ENCODE measurements around the gene EHBP1L1. TPM values are rescaled to one million over a fixed set of nuclear protein-coding genes. Genes with fewer than 3 reads are reported as not detected.
A peak's percentile ranks its signal among the peaks of the same experiment; 100 is the strongest.

Gene EHBP1L1
- total and polyA plus RNA-seq, 9 donors: 176 to 388 (median 293) TPM

DNA sequence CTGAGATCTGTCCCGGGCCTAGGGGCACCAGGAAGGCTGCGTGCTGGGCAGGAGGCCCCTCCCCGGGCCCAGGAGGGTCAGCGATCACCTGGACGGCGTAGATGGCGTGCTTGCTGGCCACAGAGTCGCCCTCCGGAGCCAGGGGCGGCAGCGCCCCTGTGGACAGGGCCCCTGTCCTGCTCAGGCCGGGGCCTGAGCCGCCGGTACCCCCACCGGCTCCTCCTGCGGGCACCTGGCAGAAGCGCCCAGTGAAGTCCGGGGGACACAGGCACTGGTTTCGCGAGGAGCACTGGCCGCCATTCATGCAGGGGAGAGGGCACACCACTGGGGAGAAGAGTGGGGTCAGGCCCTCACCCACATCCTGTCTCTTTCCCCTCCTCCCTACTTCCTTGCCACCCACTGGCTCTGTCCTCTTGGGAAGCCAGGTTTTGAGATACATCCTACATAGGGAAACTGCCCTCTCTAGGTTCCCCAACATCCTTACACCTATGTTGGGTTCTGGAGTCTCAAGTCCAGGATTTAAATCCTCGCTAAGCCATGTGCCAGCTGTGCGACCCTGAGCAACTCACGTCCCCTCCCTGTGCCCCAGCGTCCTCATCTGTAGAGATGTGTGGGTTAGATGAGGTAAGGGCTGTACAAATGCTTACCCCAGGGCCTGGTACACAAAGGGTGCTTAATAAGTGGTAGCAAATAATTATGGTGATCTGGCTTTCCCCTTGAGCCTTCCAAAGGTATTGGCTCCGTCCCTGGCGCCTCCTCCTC lies 21.6 kb upstream of the EHBP1L1 start:
- Histone ChIP-seq H3K27me3 (ENCODE audit: control insufficient read depth, insufficient read depth, low read length) (no peaks in the 10 kb centered on the region), H3K4me3 (ENCODE audit: low read length) (no peak overlapping the region), H3K27ac (ENCODE audit: low read length) (no peak overlapping the region), H3K9me3 (replicated peaks; ENCODE audit: control insufficient read depth, low read depth, low read length) (no peaks in the 10 kb centered on the region), H3K36me3 (ENCODE audit: control insufficient read depth, insufficient read depth, low read length) (peaks cover 30% of the 10 kb centered on the region), H3K4me1 (ENCODE audit: control insufficient read depth, insufficient read depth, low read length) (peaks cover 42% of the 10 kb centered on the region)
- WGBS (ENCODE audit: insufficient coverage): 68% methylated on average over 16 of the region's 27 CpGs
- DNase-seq: no peak

DNA sequence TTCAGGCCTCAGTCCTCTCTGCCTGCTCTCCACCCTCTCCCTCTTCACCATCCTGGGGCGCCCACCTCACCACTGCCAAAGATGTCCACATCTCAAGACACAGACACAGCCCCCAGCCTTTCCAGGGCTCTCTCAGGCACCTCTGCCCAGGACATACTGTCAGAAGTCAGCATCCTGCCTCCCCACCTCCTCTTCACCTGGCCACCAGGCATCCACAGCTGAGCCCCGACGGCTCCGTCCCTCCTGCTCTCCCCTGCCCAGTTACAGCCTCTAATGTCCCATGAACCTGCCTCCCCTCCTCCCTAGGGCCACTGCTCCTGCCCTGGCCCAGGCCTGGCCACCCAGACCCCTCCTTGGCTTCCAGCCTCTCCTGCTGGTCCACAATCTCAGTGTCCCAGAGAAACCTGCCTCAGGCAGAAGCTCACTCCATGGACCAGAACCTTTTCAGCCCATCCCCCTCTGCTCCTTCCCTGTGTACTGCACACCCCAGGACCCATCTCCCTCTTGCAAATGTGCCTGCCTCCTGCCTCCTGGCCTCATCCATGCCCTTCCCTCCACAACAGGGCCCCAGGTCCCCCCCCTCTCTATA lies 20.9 kb upstream of the EHBP1L1 start:
- Histone ChIP-seq H3K4me3 (ENCODE audit: low read length) (no peak overlapping the region), H3K27ac (ENCODE audit: low read length) (no peak overlapping the region), H3K27me3 (ENCODE audit: control insufficient read depth, insufficient read depth, low read length) (no peaks in the 10 kb centered on the region), H3K4me1 (ENCODE audit: control insufficient read depth, insufficient read depth, low read length) (peaks cover 49% of the 10 kb centered on the region), H3K36me3 (ENCODE audit: control insufficient read depth, insufficient read depth, low read length) (peaks cover 25% of the 10 kb centered on the region), H3K9me3 (replicated peaks; ENCODE audit: control insufficient read depth, low read depth, low read length) (no peaks in the 10 kb centered on the region)
- DNase-seq: no peak
- WGBS (ENCODE audit: insufficient coverage): 79% methylated on average over 4 of the region's 4 CpGs

DNA sequence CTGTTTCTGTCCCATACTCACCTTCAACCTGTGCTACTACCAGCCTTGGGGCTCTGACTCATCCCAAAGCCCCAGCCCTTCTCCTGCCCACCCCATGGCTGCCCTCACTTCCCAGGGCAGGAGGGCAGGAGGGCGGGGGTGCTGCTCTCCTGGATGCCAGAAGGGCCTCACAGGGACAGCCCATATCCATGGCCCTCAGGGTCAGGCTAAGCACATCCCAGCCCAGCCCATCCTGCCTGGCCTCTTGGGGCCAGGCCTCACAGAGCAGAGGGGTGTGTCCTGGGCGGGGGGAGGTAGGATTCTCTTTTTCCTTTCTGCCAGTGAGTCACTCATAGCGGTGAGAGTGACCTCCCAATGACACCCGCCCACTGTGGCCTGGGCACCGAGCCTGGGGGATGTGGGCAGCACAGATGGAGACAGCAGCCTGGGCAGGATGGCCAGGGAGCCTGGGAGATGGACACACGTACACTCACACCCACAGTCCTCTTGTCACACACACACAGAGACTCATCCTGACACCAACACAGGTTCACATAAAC lies 20.1 kb upstream of the EHBP1L1 start:
- peaks cover 22% of the 10 kb centered on the region for H3K36me3 ChIP-seq (ENCODE audit: control insufficient read depth, insufficient read depth, low read length)
- DNase-seq: no peak
- peaks cover 57% of the 10 kb centered on the region for H3K4me1 ChIP-seq (ENCODE audit: control insufficient read depth, insufficient read depth, low read length)
- H3K27me3 ChIP-seq (ENCODE audit: control insufficient read depth, insufficient read depth, low read length): no peaks in the 10 kb centered on the region
- WGBS (ENCODE audit: insufficient coverage): 54% methylated on average over 4 of the region's 6 CpGs
- no peaks in the 10 kb centered on the region for H3K9me3 ChIP-seq (replicated peaks; ENCODE audit: control insufficient read depth, low read depth, low read length)
- H3K27ac ChIP-seq (ENCODE audit: low read length): no peak overlapping the region
- no peak overlapping the region for H3K4me3 ChIP-seq (ENCODE audit: low read length)

DNA sequence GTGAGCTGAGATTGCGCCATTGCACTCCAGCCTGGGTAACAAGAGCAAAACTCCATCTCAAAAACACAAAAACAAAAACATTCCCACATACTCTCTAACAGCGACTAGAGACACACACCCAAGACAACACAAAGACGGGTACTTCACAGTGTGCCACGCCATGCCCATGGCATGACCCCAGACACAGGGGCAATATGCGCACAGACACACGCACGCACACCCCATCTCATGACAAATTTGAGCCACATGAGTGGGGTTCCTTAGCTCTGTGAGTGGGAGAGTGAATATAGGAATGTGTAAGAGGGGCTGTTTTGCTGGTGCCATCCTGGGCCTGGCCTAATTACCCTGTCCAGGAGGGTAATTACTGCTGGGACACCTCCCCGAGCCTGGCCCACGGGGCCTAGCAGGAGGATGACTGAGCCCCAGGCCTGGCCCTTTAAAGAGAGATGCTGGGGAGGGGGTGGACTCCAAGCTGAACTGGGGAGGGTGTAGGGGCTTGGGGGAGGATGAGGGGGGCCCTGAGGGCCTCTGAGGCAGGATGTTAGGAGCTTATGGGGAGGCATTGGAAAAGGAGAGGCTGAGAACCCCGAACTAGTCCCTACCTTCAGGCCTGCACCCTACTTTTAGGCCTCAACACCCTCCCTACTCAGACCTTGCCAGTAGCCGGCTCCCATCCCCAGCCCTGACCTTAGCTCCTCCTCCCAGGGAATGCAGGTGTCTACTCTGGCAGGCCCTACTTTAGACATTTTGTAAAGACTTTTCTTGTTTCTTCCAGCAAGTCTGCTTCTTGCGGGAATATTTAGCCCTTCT lies 19.2 kb upstream of the EHBP1L1 start:
- Histone ChIP-seq H3K4me1 (ENCODE audit: control insufficient read depth, insufficient read depth, low read length) (peaks cover 66% of the 10 kb centered on the region), H3K9me3 (replicated peaks; ENCODE audit: control insufficient read depth, low read depth, low read length) (no peaks in the 10 kb centered on the region)
- WGBS (ENCODE audit: insufficient coverage): 48% methylated on average over 6 of the region's 12 CpGs

DNA sequence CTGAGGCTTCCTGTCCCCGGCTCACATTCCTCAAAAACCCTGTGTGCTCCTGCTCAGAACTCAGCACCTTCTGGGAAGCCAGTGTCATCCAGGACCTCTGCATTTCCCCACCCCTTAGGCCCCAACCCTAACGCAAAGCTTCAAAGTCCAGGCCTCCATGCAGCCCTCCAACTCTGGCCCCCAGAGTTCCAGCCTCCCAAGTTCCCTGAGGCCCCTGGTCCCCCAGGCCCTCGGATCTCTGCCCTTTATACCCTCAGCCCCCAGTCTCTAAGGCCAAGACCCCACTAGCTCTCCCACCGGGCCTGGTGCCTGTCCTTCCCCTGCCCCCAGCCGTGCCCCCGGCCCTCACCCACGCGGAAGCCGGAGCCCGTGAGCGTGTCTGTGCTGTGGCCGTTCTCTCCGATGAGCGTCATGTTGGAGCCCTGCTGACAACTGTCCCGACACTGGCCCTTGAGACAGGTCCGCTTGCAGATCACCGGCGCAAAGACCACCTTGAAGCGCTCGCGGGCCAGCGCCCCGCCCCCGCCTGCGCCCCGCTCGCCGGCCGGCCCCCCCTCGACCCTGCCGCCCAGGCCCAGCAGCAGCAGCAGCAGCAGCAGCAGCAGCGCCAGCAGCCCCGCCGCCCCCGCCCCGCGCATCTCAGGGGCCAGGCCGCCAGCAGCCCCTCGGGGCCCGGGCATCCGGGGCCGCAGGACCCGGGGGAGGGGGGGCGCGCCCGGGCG lies 18.4 kb upstream of the EHBP1L1 start:
- WGBS (ENCODE audit: insufficient coverage): 3% methylated on average over 43 of the region's 47 CpGs
- peaks cover 72% of the 10 kb centered on the region for H3K4me1 ChIP-seq (ENCODE audit: control insufficient read depth, insufficient read depth, low read length)
- H3K27ac ChIP-seq (ENCODE audit: low read length): peak overlapping the region; percentile 64
- H3K9me3 ChIP-seq (replicated peaks; ENCODE audit: control insufficient read depth, low read depth, low read length): no peaks in the 10 kb centered on the region
- no peak for DNase-seq
- no peaks in the 10 kb centered on the region for H3K27me3 ChIP-seq (ENCODE audit: control insufficient read depth, insufficient read depth, low read length)
- H3K36me3 ChIP-seq (ENCODE audit: control insufficient read depth, insufficient read depth, low read length): peaks cover 8% of the 10 kb centered on the region
- H3K4me3 ChIP-seq (ENCODE audit: low read length): peak overlapping the region; percentile 69

More for the DNA sequence above, 19.2 kb upstream of the EHBP1L1 start:
- Histone ChIP-seq H3K36me3 (ENCODE audit: control insufficient read depth, insufficient read depth, low read length) (peaks cover 15% of the 10 kb centered on the region), H3K4me3 (ENCODE audit: low read length) (peak overlapping the region; percentile 69), H3K27me3 (ENCODE audit: control insufficient read depth, insufficient read depth, low read length) (no peaks in the 10 kb centered on the region), H3K27ac (ENCODE audit: low read length) (peak overlapping the region; percentile 64)
- no peak for DNase-seq

DNA sequence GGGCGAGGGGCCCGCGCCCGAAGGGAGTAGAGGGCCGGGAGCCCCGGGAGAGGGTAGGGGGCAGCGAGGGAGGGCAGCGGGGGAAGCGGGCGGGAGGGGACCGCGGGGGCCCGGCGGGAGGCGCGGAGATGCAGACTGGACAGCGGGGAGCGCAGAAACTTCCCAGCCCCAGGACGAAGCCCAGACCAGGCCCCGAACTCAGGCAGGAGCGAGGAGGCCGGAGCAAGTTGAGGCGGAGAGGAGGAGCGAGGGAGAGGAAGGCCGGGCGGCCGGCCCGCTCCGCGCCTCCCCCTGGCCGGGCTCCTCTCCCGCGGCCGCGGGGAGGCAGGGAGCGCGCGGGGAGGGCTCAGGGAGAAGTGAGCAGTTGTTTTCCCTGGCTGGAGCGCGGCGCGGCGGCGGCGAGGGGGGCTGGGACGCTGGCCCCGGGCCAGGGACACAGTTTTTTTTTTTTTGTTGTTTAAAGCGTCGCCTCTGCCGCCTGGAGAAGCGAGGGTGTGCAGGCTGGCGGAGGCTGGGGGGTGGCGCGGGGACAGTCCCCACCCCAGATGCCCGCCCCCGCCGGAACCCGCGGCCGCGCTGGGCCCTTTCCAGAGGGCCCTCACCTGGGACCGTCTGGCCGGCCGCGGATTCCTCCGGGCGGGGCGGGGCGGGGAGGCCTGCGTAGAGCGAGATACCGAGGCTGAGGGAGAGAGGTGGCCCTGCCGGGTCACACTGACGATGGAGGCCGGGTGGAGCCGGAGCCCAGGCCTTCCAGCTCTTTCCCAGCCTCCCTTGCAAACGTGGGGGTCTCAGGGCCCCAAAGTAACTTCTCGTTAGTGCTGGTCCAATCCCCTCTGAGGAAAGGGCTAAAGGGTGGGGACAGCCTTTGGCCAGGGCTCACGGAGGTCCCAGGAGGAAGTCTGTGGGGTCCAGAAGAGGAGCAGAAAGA lies 17.6 kb upstream of the EHBP1L1 start, which contains the start of gene LTBP3:
Gene LTBP3, minus strand, starts transcription at position 358 of the 928 bp plus-strand sequence. CDS start 400 bp downstream, outside the sequence.
- peak within 1 kb of the TSS; percentile 99 for H3K27ac ChIP-seq (ENCODE audit: low read length)
- H3K4me1 ChIP-seq (ENCODE audit: control insufficient read depth, insufficient read depth, low read length): peaks cover 72% of the 10 kb centered on the region
- WGBS (ENCODE audit: insufficient coverage): 1% methylated on average over 61 of the region's 79 CpGs

DNA sequence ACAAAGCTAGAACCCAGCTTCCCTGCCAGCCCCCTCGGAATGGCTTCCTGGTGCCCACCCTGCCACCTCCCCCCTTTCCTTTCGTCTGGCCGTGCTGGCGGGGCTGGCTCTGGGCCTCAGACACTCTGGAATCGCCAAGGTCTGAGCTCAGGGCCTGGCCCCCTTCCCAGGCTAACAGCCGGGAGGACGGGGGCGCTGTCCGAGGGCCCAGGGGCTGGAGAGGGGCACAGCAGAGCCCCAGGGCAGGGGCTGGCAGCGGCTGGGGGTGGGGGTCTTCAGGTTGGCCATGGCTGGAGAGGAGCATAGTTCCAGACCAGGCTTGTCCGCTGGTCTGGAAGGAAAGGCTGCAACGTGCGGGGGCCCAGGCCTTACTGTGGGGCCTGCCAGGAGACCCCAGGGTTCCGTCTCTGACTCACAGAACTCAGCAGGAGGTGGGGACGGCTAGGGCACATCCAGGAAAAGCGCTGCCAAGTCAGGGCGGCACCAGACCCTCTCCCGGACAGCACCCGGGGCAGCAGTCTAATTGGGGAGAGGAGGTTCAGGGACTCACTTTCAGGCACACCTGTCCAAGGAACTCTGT lies 16.8 kb upstream of the EHBP1L1 start:
- 7% methylated on average over 15 of the region's 19 CpGs for WGBS (ENCODE audit: insufficient coverage)
- H3K4me1 ChIP-seq (ENCODE audit: control insufficient read depth, insufficient read depth, low read length): peaks cover 69% of the 10 kb centered on the region
- no peaks in the 10 kb centered on the region for H3K9me3 ChIP-seq (replicated peaks; ENCODE audit: control insufficient read depth, low read depth, low read length)
- H3K4me3 ChIP-seq (ENCODE audit: low read length): peak overlapping the region; percentile 55
- peak overlapping the region; percentile 99 for H3K27ac ChIP-seq (ENCODE audit: low read length)
- H3K36me3 ChIP-seq (ENCODE audit: control insufficient read depth, insufficient read depth, low read length): peaks cover 2% of the 10 kb centered on the region
- H3K27me3 ChIP-seq (ENCODE audit: control insufficient read depth, insufficient read depth, low read length): no peaks in the 10 kb centered on the region
- DNase-seq: peak; percentile 92

More for the DNA sequence above, 17.6 kb upstream of the EHBP1L1 start, which contains the start of gene LTBP3:
- DNase-seq: peak; percentile 97
- Histone ChIP-seq H3K36me3 (ENCODE audit: control insufficient read depth, insufficient read depth, low read length) (peaks cover 5% of the 10 kb centered on the region), H3K9me3 (replicated peaks; ENCODE audit: control insufficient read depth, low read depth, low read length) (no peaks in the 10 kb centered on the region), H3K27me3 (ENCODE audit: control insufficient read depth, insufficient read depth, low read length) (no peaks in the 10 kb centered on the region), H3K4me3 (ENCODE audit: low read length) (peak within 1 kb of the TSS; percentile 69)

DNA sequence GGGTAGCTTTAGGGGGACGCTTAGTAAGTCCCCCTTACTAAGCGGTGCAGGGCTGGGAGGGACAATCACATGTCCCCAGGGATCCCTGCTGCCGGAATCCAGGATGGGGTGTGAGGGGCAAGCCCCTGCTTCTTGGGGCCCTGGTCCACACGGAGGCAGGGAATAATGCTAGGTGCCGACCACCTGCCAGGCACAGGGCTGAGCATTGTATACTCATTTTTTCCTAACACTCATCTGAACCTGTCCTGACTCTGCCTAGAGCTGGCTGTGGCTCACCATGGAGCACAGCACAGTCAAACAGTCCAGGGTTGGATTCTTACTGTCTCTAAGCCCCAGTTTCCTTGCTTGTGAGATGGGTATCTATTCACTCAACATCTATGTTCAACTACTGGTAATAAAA lies 16.3 kb upstream of the EHBP1L1 start:
- WGBS (ENCODE audit: insufficient coverage): 8% methylated on average over 4 of the region's 5 CpGs
- Histone ChIP-seq H3K27ac (ENCODE audit: low read length) (peak overlapping the region; percentile 99), H3K36me3 (ENCODE audit: control insufficient read depth, insufficient read depth, low read length) (peaks cover 2% of the 10 kb centered on the region), H3K9me3 (replicated peaks; ENCODE audit: control insufficient read depth, low read depth, low read length) (no peaks in the 10 kb centered on the region), H3K4me1 (ENCODE audit: control insufficient read depth, insufficient read depth, low read length) (peaks cover 64% of the 10 kb centered on the region), H3K4me3 (ENCODE audit: low read length) (no peak overlapping the region), H3K27me3 (ENCODE audit: control insufficient read depth, insufficient read depth, low read length) (no peaks in the 10 kb centered on the region)
- peak; percentile 70 for DNase-seq

All from muscle of leg (tissue), 11 donors.